Skin of body (tissue), 2 donors: ENCODE measurements around the gene CCDC136. TPM values are rescaled to one million over a fixed set of nuclear protein-coding genes. Genes with fewer than 3 reads are reported as not detected.

Experiments used
- DNase-seq: peaks from one replicate; lab custom pipeline; 2025; lab: John Stamatoyannopoulos, UW
- total RNA-seq: library from RNA; depleted of rRNA; stranded (reverse); fragments of >200 nt; gene quantifications from one replicate; pipeline ENCODE4 v1.2.3, GENCODE V29; 2014

The CCDC136 gene
- total RNA-seq: 6.1 TPM

GRCh38 chr7:128791121-128791971 lies at the start of gene CCDC136:
Gene CCDC136 (plus strand): TSS chr7:128791968. CDS start chr7:128792412, 444 bp downstream.
- no peak for DNase-seq

- DNase-seq: no peak
Measured at GRCh38 chr7:128742206-128742605, 49.6 kb upstream of the CCDC136 start.

- DNase-seq: no peak
Measured at GRCh38 chr7:128743112-128743772, 48.5 kb upstream of the CCDC136 start.

- DNase-seq: no peak
Measured at GRCh38 chr7:128744366-128744905, 47.3 kb upstream of the CCDC136 start.

GRCh38 chr7:128745706-128746105 lies 46.1 kb upstream of the CCDC136 start:
- DNase-seq: no peak

GRCh38 chr7:128747327-128748079 lies 44.3 kb upstream of the CCDC136 start:
- no peak for DNase-seq

- DNase-seq: no peak
Measured at GRCh38 chr7:128752251-128752650, 39.5 kb upstream of the CCDC136 start.

- peak; percentile 55 for DNase-seq
Measured at GRCh38 chr7:128755075-128755818, 36.5 kb upstream of the CCDC136 start.

GRCh38 chr7:128755819-128756476 lies 35.8 kb upstream of the CCDC136 start:
- DNase-seq: peak; percentile 85

GRCh38 chr7:128757203-128757602 lies 34.6 kb upstream of the CCDC136 start:
- no peak for DNase-seq

- no peak for DNase-seq
Measured at GRCh38 chr7:128758553-128758952, 33.2 kb upstream of the CCDC136 start.

- DNase-seq: no peak
Measured at GRCh38 chr7:128759242-128759641, 32.5 kb upstream of the CCDC136 start.

GRCh38 chr7:128763541-128763940 lies 28.2 kb upstream of the CCDC136 start:
- no peak for DNase-seq

GRCh38 chr7:128767475-128768110 lies 24.2 kb upstream of the CCDC136 start:
- no peak for DNase-seq

GRCh38 chr7:128770233-128770632 lies 21.5 kb upstream of the CCDC136 start:
- no peak for DNase-seq

- DNase-seq: no peak
Measured at GRCh38 chr7:128773604-128774003, 18.2 kb upstream of the CCDC136 start.

GRCh38 chr7:128774029-128774689 lies 17.6 kb upstream of the CCDC136 start:
- DNase-seq: no peak

GRCh38 chr7:128774921-128775320 lies 16.8 kb upstream of the CCDC136 start:
- DNase-seq: no peak

- DNase-seq: no peak
Measured at GRCh38 chr7:128775744-128776474, 15.9 kb upstream of the CCDC136 start, which contains the start of gene OPN1SW. Gene OPN1SW (minus strand): TSS chr7:128775794. CDS start chr7:128775781, 13 bp downstream.
